ENCODE measurements around the gene PPP5C.

PPP5C gene

GRCh38 chr19:46378268-46378667, 31.4 kb downstream of the PPP5C start:
- H3K27me3 ChIP-seq (ENCODE audit: insufficient read depth, poor library complexity, severe bottlenecking): no peaks in the 10 kb centered on the region
- peaks cover 7% of the 10 kb centered on the region for H3K4me1 ChIP-seq (ENCODE audit: insufficient read depth, poor library complexity, severe bottlenecking)
- ATAC-seq (ENCODE audit: low read depth) (no peak), DNase-seq (ENCODE audit: low spot score) (no peak)
- no peak for TF ChIP-seq CTCF (IDR thresholded peaks at IDR 0.05; ENCODE audit: poor library complexity, severe bottlenecking)
- peaks cover 75% of the 10 kb centered on the region for H3K36me3 ChIP-seq (ENCODE audit: low read depth)
- no peak overlapping the region for H3K4me3 ChIP-seq (ENCODE audit: severe bottlenecking)
- H3K9me3 ChIP-seq (ENCODE audit: severe bottlenecking): no peaks in the 10 kb centered on the region
- H3K27ac ChIP-seq (ENCODE audit: poor library complexity, severe bottlenecking): no peak overlapping the region

- peaks cover 97% of the 10 kb centered on the region for H3K36me3 ChIP-seq (ENCODE audit: low read depth)
- DNase-seq (ENCODE audit: low spot score): no peak
Observed at GRCh38 chr19:46380690-46381089, 33.8 kb downstream of the PPP5C start.

GRCh38 chr19:46381346-46381745, 34.5 kb downstream of the PPP5C start:
- H3K27me3 ChIP-seq (ENCODE audit: insufficient read depth, poor library complexity, severe bottlenecking): no peaks in the 10 kb centered on the region
- no peak for ATAC-seq (ENCODE audit: low read depth)
- no peak for TF ChIP-seq CTCF (IDR thresholded peaks at IDR 0.05; ENCODE audit: poor library complexity, severe bottlenecking)
- no peak overlapping the region for H3K4me3 ChIP-seq (ENCODE audit: severe bottlenecking)
- no peaks in the 10 kb centered on the region for H3K9me3 ChIP-seq (ENCODE audit: severe bottlenecking)
- peaks cover 91% of the 10 kb centered on the region for H3K36me3 ChIP-seq (ENCODE audit: low read depth)
- H3K27ac ChIP-seq (ENCODE audit: poor library complexity, severe bottlenecking): no peak overlapping the region
- DNase-seq (ENCODE audit: low spot score): no peak
- H3K4me1 ChIP-seq (ENCODE audit: insufficient read depth, poor library complexity, severe bottlenecking): no peaks in the 10 kb centered on the region

More at GRCh38 chr19:46380690-46381089, 33.8 kb downstream of the PPP5C start:
- no peaks in the 10 kb centered on the region for H3K4me1 ChIP-seq (ENCODE audit: insufficient read depth, poor library complexity, severe bottlenecking)
- H3K9me3 ChIP-seq (ENCODE audit: severe bottlenecking): no peaks in the 10 kb centered on the region
- no peak for ATAC-seq (ENCODE audit: low read depth)
- no peaks in the 10 kb centered on the region for H3K27me3 ChIP-seq (ENCODE audit: insufficient read depth, poor library complexity, severe bottlenecking)
- no peak overlapping the region for H3K27ac ChIP-seq (ENCODE audit: poor library complexity, severe bottlenecking)
- TF ChIP-seq CTCF (IDR thresholded peaks at IDR 0.05; ENCODE audit: poor library complexity, severe bottlenecking): no peak
- H3K4me3 ChIP-seq (ENCODE audit: severe bottlenecking): no peak overlapping the region

GRCh38 chr19:46381756-46382345, 35.0 kb downstream of the PPP5C start:
- Histone ChIP-seq H3K9me3 (ENCODE audit: severe bottlenecking) (no peaks in the 10 kb centered on the region), H3K27me3 (ENCODE audit: insufficient read depth, poor library complexity, severe bottlenecking) (no peaks in the 10 kb centered on the region), H3K4me1 (ENCODE audit: insufficient read depth, poor library complexity, severe bottlenecking) (no peaks in the 10 kb centered on the region), H3K36me3 (ENCODE audit: low read depth) (peaks cover 91% of the 10 kb centered on the region), H3K27ac (ENCODE audit: poor library complexity, severe bottlenecking) (no peak overlapping the region), H3K4me3 (ENCODE audit: severe bottlenecking) (no peak overlapping the region)
- peak; percentile 23 for DNase-seq (ENCODE audit: low spot score)
- no peak for ATAC-seq (ENCODE audit: low read depth)
- TF ChIP-seq CTCF (IDR thresholded peaks at IDR 0.05; ENCODE audit: poor library complexity, severe bottlenecking): no peak

- DNase-seq (ENCODE audit: low spot score) (peak; percentile 34), ATAC-seq (ENCODE audit: low read depth) (no peak)
- Histone ChIP-seq H3K4me3 (ENCODE audit: severe bottlenecking) (no peak overlapping the region), H3K4me1 (ENCODE audit: insufficient read depth, poor library complexity, severe bottlenecking) (no peaks in the 10 kb centered on the region), H3K27ac (ENCODE audit: poor library complexity, severe bottlenecking) (no peak overlapping the region), H3K36me3 (ENCODE audit: low read depth) (peaks cover 91% of the 10 kb centered on the region), H3K9me3 (ENCODE audit: severe bottlenecking) (no peaks in the 10 kb centered on the region), H3K27me3 (ENCODE audit: insufficient read depth, poor library complexity, severe bottlenecking) (no peaks in the 10 kb centered on the region)
- no peak for TF ChIP-seq CTCF (IDR thresholded peaks at IDR 0.05; ENCODE audit: poor library complexity, severe bottlenecking)
Observed at GRCh38 chr19:46383171-46383815, 36.4 kb downstream of the PPP5C start.
